Medulla oblongata (tissue), 1 donor: ENCODE results near the gene ITPR1.

Experiments
- DNase-seq: peaks from one replicate; pipeline ENCODE4 v3.0.0-alpha.2; 2015; ENCODE audit errors: extremely low spot score

ITPR1 gene

GRCh38 chr3:4686619-4687018 lies 193.5 kb downstream of the ITPR1 start:
- no peak for DNase-seq

- DNase-seq: no peak
These were observed 194.0 kb downstream of the ITPR1 start for GRCh38 chr3:4687167-4687566.

- no peak for DNase-seq
These were observed 194.4 kb downstream of the ITPR1 start for GRCh38 chr3:4687596-4687995.

GRCh38 chr3:4688411-4688810 lies 195.3 kb downstream of the ITPR1 start:
- no peak for DNase-seq

GRCh38 chr3:4689021-4689420 lies 195.9 kb downstream of the ITPR1 start:
- no peak for DNase-seq

- no peak for DNase-seq
These were observed 197.1 kb downstream of the ITPR1 start for GRCh38 chr3:4690277-4690676.

- no peak for DNase-seq
These were observed 200.5 kb downstream of the ITPR1 start for GRCh38 chr3:4693620-4694019.

- no peak for DNase-seq
These were observed 202.7 kb downstream of the ITPR1 start for GRCh38 chr3:4695846-4696245.

- DNase-seq: no peak
These were observed 203.1 kb downstream of the ITPR1 start for GRCh38 chr3:4696266-4696665.

GRCh38 chr3:4698125-4698821 lies 205.1 kb downstream of the ITPR1 start:
- DNase-seq: no peak

GRCh38 chr3:4703054-4703480 lies 209.9 kb downstream of the ITPR1 start:
- DNase-seq: no peak

GRCh38 chr3:4704552-4704951 lies 211.4 kb downstream of the ITPR1 start:
- DNase-seq: no peak

GRCh38 chr3:4707324-4707723 lies 214.2 kb downstream of the ITPR1 start:
- no peak for DNase-seq

- DNase-seq: no peak
These were observed 215.1 kb downstream of the ITPR1 start for GRCh38 chr3:4708230-4708629.

GRCh38 chr3:4709341-4709740 lies 216.2 kb downstream of the ITPR1 start:
- DNase-seq: no peak

GRCh38 chr3:4710191-4710590 lies 217.0 kb downstream of the ITPR1 start:
- DNase-seq: no peak

GRCh38 chr3:4711680-4711992 lies 218.5 kb downstream of the ITPR1 start:
- DNase-seq: no peak

- no peak for DNase-seq
These were observed 219.0 kb downstream of the ITPR1 start for GRCh38 chr3:4712109-4712508.

GRCh38 chr3:4714045-4714444 lies 220.9 kb downstream of the ITPR1 start:
- DNase-seq: no peak

- no peak for DNase-seq
These were observed 223.1 kb downstream of the ITPR1 start for GRCh38 chr3:4716266-4716665.

- DNase-seq: no peak
These were observed 223.7 kb downstream of the ITPR1 start for GRCh38 chr3:4716706-4717362.

- no peak for DNase-seq
These were observed 224.2 kb downstream of the ITPR1 start for GRCh38 chr3:4717363-4717740.

- no peak for DNase-seq
These were observed 225.1 kb downstream of the ITPR1 start for GRCh38 chr3:4718179-4718736.
